Activated naive CD8-positive, alpha-beta T cell treated with anti-CD3 and anti-CD28 coated beads for 36 hours (primary cell): Measurements from ENCODE around the gene EFCAB12. TPM values are rescaled to one million over a fixed set of nuclear protein-coding genes. Genes with fewer than 3 reads are reported as not detected.

Experiments used
- DNase-seq: peaks from one replicate; pipeline ENCODE4 v3.0.0; 2021
- H3K27ac Mint-ChIP-seq: one replicate; pipeline ENCODE4 v1.8.0; 2022; ENCODE audit warnings: mild to moderate bottlenecking, moderate library complexity, mixed read lengths
- H3K27me3 Mint-ChIP-seq: one replicate; pipeline ENCODE4 v1.8.0; 2022; ENCODE audit warnings: mild to moderate bottlenecking, mixed read lengths
- H3K36me3 Mint-ChIP-seq: one replicate; pipeline ENCODE4 v1.8.0; 2021; ENCODE audit warnings: mild to moderate bottlenecking, mixed read lengths
- H3K4me1 Mint-ChIP-seq: one replicate; pipeline ENCODE4 v1.8.0; 2021; ENCODE audit warnings: mixed read lengths
- H3K4me3 Mint-ChIP-seq: one replicate; pipeline ENCODE4 v1.8.0; 2022; ENCODE audit warnings: mild to moderate bottlenecking, moderate library complexity, mixed read lengths
- H3K9me3 Mint-ChIP-seq: one replicate; pipeline ENCODE4 v1.8.0; 2022; ENCODE audit warnings: mixed read lengths
- total RNA-seq, 2 experiments: library from RNA; stranded (reverse); gene quantifications; one replicate each; pipeline ENCODE4 v1.2.3, GENCODE V29; 2021

EFCAB12 gene
- under 1 TPM; 0.24 to 0.39 TPM for total RNA-seq

DNA sequence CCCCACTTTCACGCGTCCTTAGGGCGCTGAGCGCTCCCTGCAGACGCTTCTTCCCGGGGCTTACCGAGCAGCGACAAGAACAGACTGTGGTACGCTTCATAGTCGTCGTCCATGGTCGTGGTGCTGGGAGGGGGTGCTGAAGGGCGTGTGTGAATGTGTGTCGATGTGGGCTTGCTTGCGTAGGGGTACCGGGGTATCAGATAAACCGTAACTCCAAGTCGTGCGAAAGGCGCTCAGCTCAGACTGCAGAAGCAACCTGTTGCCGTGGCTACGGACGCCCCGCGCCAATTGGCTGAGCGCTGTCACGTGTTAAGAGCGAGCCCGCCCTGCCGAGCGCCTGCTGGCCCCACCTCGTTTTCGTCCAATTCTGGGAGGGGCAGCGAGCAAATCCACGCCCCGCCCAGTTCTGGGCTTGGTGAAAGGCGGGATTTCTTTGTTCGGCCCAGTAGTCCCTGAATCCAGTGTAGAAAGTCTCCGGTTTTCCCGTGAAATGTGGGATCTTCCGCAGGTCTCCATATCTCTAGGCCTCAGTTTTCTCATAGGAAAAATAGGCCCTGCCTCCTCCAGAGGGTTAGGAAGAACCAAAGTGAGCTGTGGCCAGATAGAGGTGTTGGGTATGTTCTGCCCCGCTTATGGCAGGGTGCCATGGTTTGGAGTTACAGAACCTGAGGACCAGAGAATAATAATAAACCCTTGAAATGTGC lies at the start of gene EFCAB12:
EFCAB12 (minus strand) TSS at position 261 of the 704 bp plus-strand sequence; CDS start at position 113, 148 bp downstream.
- peaks cover 5% of the 10 kb centered on the region for H3K27me3 Mint-ChIP-seq
- H3K4me1 Mint-ChIP-seq = peaks cover 37% of the 10 kb centered on the region
- H3K9me3 Mint-ChIP-seq = no peaks in the 10 kb centered on the region
- H3K27ac Mint-ChIP-seq = peak within 1 kb of the TSS; percentile 7
- DNase-seq = peak; percentile 89
- peak within 1 kb of the TSS; percentile 73 for H3K4me3 Mint-ChIP-seq
- H3K36me3 Mint-ChIP-seq = peaks cover 15% of the 10 kb centered on the region

DNA sequence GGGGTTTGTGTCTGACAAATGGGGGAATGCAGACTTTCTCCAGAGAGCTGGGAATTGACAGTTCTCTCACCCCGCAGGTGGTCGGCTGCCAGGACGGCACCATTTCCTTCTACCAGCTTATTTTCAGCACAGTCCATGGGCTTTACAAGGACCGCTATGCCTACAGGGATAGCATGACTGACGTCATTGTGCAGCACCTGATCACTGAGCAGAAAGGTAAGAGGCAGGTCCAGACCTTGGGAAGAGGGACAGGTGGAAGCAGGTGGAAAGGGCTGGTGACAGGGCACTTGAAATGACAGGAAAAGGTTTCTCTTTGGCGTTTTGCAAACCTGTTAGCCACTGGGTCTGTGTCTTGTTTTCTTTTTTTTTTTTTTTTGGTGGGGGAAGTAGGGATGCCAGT lies 48.1 kb upstream of the EFCAB12 start:
- DNase-seq = no peak
- Mint-ChIP-seq H3K4me1 (peaks cover 2% of the 10 kb centered on the region), H3K4me3 (no peak overlapping the region), H3K9me3 (no peaks in the 10 kb centered on the region), H3K36me3 (peaks cover 11% of the 10 kb centered on the region), H3K27ac (no peak overlapping the region), H3K27me3 (no peaks in the 10 kb centered on the region)

DNA sequence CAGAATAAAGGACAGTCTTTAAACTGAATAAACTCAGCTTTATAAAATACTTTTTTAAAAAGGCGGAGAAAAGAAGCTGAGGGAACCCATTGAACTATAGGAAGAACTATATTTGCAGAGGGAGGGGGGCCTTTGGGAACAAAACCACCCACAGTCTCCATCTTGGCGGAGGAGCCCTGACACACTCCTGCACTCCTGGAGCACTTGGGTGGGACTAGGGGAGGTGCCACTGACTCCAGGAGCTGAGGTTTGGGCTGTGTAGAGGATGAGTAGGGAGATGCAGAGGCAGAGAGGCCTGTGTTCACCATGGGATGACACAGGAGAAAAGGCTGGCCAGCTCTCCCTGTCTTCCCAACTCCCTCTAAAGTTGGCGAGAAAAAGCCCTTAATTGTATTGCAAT lies 47.4 kb upstream of the EFCAB12 start:
- DNase-seq = no peak
- Mint-ChIP-seq H3K4me3 (no peak overlapping the region), H3K27ac (no peak overlapping the region), H3K4me1 (no peaks in the 10 kb centered on the region), H3K36me3 (peaks cover 8% of the 10 kb centered on the region), H3K27me3 (no peaks in the 10 kb centered on the region), H3K9me3 (no peaks in the 10 kb centered on the region)

DNA sequence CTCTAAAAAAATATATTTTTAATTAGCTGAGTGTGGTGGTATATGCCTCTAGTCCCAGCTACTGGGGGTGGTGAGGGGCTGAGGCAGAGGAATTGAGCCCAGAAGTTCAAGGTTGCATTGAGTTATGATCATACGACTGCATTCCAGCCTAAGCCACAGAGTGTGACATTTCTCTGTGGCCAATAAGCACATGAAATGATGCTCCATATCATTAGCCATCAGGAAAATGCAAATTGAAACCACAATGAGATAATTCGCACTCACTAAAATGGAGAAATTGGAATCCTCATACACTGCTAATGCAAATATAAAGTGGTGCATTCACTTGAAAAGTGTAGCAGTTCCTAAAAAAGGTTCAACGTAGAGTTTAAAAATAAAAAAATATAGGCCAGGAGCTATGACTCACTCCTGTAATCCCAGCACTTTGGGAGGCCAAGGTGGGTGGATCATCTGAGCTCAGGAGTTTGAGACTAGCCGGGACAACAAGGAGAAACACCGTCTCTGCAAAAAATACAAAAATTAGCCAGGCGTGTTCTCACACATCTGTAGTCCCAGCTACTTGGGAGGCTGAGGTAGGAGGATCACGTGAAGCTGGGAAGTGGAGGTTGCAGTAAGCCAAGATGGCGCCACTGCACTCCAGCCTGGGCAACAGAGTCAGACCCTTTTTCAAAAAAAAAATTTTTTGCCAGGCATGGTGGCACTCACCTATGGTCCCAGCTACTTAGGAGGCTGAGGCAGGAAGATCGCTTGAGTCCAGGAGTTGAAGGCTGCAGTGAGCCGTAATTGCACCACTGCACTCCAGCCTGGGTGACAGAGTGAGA lies 46.8 kb upstream of the EFCAB12 start:
- Mint-ChIP-seq H3K4me3 (no peak overlapping the region), H3K36me3 (peaks cover 6% of the 10 kb centered on the region), H3K27me3 (no peaks in the 10 kb centered on the region), H3K4me1 (no peaks in the 10 kb centered on the region), H3K9me3 (no peaks in the 10 kb centered on the region), H3K27ac (no peak overlapping the region)
- no peak for DNase-seq

DNA sequence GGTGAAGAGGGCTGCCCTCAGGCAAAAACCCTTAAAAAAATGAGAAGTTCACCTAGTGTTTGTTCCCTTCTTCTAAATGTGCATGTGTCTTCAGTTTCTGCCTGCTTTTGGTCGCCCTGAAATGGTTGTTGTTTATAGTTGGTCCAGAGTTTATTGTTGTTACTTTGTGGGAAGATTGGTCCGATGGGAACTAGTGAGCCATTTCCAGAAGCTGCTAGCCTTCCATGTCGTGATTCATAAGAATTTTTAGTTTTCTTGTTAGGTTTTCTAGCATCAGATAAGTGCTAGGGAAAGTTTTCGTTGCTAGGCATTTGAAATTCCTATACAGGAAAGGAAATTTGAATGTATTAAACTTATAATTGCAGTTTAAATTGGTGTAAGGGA lies 45.3 kb upstream of the EFCAB12 start:
- Mint-ChIP-seq H3K36me3 (peaks cover 13% of the 10 kb centered on the region), H3K9me3 (no peaks in the 10 kb centered on the region), H3K27me3 (no peaks in the 10 kb centered on the region), H3K4me3 (no peak overlapping the region), H3K4me1 (no peaks in the 10 kb centered on the region), H3K27ac (no peak overlapping the region)
- DNase-seq = no peak

DNA sequence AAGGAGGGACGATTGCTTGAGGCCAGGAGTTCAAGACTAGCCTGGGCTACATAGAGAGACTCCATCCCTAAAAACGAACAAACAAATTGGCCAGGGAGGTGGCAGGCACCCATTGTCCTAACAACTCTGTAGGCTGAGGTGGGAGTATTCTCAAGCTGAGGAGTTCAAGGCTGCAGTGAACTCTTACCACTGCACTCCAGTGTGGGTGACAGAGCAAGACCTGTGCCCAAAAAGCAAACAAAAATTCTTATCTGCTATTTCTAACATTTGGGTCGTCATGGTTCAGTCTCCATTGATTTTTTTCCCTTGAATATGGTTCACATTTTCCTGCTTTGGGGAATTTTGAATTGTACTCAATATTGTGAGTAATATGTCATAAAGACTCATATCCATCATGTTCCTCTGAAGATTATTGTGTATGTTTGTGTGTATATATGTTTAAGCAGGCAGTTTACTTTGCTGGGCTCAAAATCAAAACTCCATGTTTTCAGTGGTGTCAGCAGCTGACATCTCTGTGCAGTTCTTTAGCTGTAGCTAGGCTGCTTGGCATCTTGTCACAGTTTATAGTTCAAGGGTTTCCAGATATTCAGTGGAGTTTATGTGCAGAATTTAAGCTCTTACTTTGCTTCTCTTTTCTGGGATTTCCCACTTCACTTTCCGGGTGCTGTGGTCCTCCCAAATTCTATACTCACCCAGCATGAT lies 44.8 kb upstream of the EFCAB12 start:
- Mint-ChIP-seq H3K9me3 (no peaks in the 10 kb centered on the region), H3K4me3 (no peak overlapping the region), H3K4me1 (no peaks in the 10 kb centered on the region), H3K27ac (no peak overlapping the region), H3K36me3 (peaks cover 13% of the 10 kb centered on the region), H3K27me3 (no peaks in the 10 kb centered on the region)
- DNase-seq = no peak

DNA sequence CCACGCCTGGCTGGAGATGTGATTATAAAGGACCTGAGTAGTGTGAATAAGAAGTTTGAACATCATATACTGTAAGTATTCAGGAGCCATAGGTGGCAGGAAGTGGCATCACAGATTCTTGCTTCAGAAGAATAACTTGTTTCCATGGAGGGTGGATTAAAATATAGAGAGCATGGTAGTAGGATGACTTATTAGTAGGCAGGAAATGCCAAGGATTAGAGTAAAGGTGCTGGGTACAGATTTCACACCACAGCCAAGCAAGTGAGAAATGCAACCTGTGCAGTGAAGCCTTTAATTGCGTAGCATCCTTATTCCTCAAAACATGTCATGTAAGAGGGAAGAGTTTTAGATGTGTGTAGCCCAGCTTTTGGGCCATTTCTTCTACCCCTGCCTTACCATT lies 42.4 kb upstream of the EFCAB12 start:
- Mint-ChIP-seq H3K27ac (no peak overlapping the region), H3K4me1 (no peaks in the 10 kb centered on the region), H3K27me3 (no peaks in the 10 kb centered on the region), H3K9me3 (no peaks in the 10 kb centered on the region), H3K4me3 (no peak overlapping the region), H3K36me3 (peaks cover 10% of the 10 kb centered on the region)
- no peak for DNase-seq

DNA sequence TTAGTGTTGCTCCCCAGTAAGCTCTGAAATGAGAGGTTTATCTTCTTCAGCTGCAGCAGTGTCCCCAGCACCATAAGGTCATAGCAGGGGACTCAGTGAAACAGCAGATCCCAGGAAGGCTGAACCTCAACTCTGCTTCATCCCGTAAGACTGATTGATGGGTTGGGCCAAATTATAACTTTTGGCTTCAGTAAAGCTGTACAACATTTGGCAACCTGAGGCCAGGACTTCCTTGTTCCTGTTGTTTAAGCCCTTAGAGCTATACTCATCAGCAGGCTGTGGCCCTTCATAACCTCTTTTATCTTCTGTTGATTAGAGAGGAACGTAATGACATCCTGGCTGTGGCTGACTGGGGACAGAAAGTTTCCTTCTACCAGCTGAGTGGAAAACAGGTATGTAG lies 40.6 kb upstream of the EFCAB12 start:
- Mint-ChIP-seq H3K36me3 (peaks cover 10% of the 10 kb centered on the region), H3K4me3 (no peak overlapping the region), H3K4me1 (no peaks in the 10 kb centered on the region), H3K27me3 (no peaks in the 10 kb centered on the region), H3K27ac (no peak overlapping the region), H3K9me3 (no peaks in the 10 kb centered on the region)
- DNase-seq = no peak

DNA sequence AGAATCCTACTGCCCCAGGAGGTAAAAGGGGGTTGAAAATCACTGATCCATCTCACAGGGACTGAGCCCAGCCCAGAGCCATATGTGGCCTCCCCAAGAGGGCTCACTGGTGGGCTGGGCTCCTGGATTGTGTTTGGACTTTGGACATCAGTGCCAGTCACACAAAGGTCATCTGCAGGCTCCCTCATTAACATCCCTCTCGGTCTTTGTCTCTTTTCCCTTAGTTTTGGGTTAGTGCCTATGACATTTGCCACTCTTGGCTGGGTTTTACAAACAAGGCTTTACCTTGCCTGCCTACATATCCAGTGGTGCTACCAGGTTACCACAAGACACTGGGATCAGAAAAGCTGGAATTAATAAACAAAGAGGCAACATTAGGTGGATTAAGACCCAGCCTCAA lies 39.5 kb upstream of the EFCAB12 start:
- no peaks in the 10 kb centered on the region for H3K4me1 Mint-ChIP-seq
- no peak for DNase-seq
- peaks cover 10% of the 10 kb centered on the region for H3K36me3 Mint-ChIP-seq
- H3K9me3 Mint-ChIP-seq = no peaks in the 10 kb centered on the region
- H3K27ac Mint-ChIP-seq = no peak overlapping the region
- no peaks in the 10 kb centered on the region for H3K27me3 Mint-ChIP-seq
- no peak overlapping the region for H3K4me3 Mint-ChIP-seq

DNA sequence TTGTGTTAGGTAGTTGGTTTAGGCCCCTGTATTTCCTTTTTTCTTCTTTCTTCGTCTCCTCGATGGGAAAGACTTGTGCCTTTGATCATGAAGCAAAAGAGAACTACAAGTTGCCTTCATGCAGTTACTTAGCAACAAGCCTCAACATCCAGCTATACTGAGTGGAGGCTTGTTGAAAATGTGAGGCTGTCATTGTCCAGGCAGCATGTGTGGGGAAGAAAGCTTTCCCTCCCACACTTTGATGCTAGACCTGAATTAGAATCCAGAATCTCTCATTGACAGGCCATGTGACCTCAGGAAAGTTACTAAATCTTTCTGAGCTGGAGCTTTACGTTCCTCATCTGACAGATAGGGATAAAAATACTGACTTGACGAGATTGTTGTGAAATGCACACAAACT lies 35.3 kb upstream of the EFCAB12 start:
- DNase-seq = no peak
- Mint-ChIP-seq H3K9me3 (no peaks in the 10 kb centered on the region), H3K4me3 (no peak overlapping the region), H3K36me3 (peaks cover 2% of the 10 kb centered on the region), H3K27ac (no peak overlapping the region), H3K27me3 (no peaks in the 10 kb centered on the region), H3K4me1 (peaks cover 3% of the 10 kb centered on the region)

DNA sequence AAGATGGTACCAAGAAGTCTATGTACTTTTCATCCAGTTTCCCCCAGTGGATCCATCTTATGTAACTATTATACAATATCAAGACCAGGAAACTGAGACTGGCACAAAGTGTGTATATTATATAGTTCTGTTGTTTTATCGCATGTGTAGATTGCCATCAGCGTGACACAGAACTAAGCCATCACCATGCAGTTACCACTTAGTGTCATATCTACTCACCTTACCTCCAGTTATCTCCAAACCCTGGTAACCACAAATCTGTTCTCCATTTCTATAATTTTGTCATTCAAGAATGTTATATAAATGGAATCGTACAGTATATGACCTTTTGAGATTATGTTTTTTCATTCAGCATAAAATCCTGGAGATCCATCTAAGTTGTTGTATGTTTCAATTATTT lies 34.7 kb upstream of the EFCAB12 start:
- Mint-ChIP-seq H3K27me3 (no peaks in the 10 kb centered on the region), H3K27ac (no peak overlapping the region), H3K4me1 (peaks cover 3% of the 10 kb centered on the region), H3K36me3 (peaks cover 2% of the 10 kb centered on the region), H3K9me3 (no peaks in the 10 kb centered on the region), H3K4me3 (no peak overlapping the region)
- no peak for DNase-seq

DNA sequence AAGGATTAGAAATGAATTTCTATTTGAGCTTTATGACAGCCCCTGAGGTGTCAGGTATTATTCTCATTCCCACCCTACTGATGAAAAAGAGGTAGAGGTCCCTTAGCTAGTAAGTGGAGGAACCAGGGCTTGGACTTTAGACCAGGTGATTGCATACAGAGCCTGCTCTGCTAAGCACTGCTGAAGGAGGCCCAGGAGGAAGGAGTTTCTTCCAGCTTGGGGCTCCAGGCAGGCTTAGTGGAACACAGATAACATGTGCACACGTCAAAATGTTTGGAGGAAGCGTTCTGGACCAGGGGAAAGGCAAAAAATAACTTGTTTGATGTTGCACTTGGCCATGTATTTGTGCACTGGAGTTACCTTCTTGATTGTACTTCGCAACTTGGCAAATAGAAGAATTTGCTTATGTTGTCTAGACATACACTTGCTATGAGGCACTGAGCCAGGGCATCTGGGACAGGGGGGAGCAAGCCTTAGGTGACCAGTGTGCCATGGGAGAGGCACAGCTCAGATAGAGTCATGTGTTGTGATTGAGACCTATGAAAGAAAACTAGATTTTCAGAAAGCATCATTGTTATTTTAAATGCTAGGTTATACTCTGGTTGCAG lies 34.0 kb upstream of the EFCAB12 start:
- H3K9me3 Mint-ChIP-seq = no peaks in the 10 kb centered on the region
- DNase-seq = no peak
- peaks cover 2% of the 10 kb centered on the region for H3K36me3 Mint-ChIP-seq
- H3K4me3 Mint-ChIP-seq = no peak overlapping the region
- H3K27me3 Mint-ChIP-seq = no peaks in the 10 kb centered on the region
- H3K27ac Mint-ChIP-seq = no peak overlapping the region
- H3K4me1 Mint-ChIP-seq = peaks cover 3% of the 10 kb centered on the region

DNA sequence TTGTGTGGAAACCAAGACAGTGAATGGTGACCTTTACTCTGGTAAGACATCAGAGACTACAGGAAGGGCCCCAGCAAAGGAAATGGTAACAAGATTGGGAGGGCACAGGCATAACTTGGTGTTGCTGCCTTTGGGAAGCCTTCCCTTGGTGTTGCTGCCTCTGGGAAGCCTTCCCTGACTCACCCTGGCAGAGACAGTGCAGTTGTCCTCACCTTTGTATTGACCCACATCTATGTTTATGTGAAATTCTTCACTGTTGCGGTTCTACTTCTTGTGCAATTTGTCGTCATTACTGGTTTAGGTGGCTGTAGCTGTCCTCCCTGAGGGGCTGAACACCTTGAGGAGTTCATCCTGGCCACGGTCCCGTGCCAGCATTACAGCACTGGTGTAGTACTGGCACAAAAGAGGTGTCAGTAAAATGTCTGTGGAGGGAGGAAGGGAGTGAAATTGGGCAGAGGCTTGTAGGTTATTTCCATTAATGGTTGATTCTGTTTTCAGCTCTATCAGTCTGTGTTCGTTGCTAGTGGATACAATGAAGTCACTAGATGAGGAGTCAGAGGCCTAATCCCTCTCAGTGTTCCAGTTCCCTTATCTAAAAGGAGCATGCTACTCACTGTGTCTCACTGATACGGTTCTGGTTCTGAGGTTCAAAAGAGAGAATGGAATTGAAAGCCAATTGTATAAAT lies 33.2 kb upstream of the EFCAB12 start:
- DNase-seq = no peak
- Mint-ChIP-seq H3K27ac (no peak overlapping the region), H3K9me3 (no peaks in the 10 kb centered on the region), H3K27me3 (no peaks in the 10 kb centered on the region), H3K4me1 (peaks cover 3% of the 10 kb centered on the region), H3K36me3 (peaks cover 2% of the 10 kb centered on the region), H3K4me3 (no peak overlapping the region)

DNA sequence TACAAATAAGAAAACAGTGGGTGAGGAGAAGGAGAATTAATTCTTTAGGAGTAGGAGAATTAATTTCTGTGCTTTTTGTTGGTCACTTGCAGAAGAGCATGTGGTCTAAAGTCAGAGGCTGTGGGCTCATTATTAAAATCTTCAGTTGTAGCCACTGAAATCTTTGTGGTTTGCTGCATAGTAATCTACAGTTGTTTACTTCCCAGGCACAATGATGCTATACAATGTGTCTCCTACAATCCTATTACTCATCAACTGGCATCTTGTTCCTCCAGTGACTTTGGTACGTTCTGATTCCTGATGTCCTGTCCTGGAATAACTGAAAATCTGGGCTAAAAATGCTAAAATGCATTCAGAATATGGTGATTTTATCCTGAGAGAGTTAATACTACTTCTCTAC lies 32.6 kb upstream of the EFCAB12 start:
- Mint-ChIP-seq H3K27ac (no peak overlapping the region), H3K4me1 (peaks cover 3% of the 10 kb centered on the region), H3K27me3 (no peaks in the 10 kb centered on the region), H3K36me3 (peaks cover 2% of the 10 kb centered on the region), H3K9me3 (no peaks in the 10 kb centered on the region), H3K4me3 (no peak overlapping the region)
- DNase-seq = no peak

DNA sequence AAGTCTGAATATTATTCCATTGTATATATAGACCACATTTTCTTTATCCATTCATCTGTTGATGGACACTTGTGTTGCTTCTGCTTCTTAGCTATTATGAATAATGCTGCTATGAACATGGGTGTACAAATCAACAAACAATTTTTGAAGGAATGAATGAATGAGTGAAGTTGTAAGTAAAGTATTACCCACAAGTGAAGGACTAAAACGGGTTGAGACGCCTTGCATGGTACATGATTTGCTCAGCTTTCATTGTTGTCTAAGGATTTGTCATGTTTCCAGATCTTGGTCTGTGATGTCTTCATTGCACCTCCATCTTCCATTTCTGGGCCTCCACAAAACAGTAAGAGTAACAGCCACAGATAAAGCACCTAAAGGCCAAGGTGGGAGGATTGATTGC lies 32.1 kb upstream of the EFCAB12 start:
- H3K4me3 Mint-ChIP-seq = no peak overlapping the region
- H3K9me3 Mint-ChIP-seq = no peaks in the 10 kb centered on the region

More for the DNA sequence above, 32.1 kb upstream of the EFCAB12 start:
- Mint-ChIP-seq H3K36me3 (peaks cover 2% of the 10 kb centered on the region), H3K27ac (no peak overlapping the region), H3K27me3 (no peaks in the 10 kb centered on the region), H3K4me1 (peaks cover 3% of the 10 kb centered on the region)
- no peak for DNase-seq
